Naive B cell (primary cell): ENCODE measurements around the gene PCDHGC4. TPM values are rescaled to one million over a fixed set of nuclear protein-coding genes. Genes with fewer than 3 reads are reported as not detected.

ENCODE experiments used
- ATAC-seq, 2 donors: fragments of 150-1000 bp; cut with Tn5 transposase; 2 replicates each; pipeline ENCODE4 v1.10.0; 2021; ENCODE audit warnings: low read depth in 2 of 2, mild to moderate bottlenecking in 2 of 2, moderate library complexity in 2 of 2
- DNase-seq: peaks from one replicate; pipeline ENCODE4 v3.0.0; 2022
- H3K27ac Mint-ChIP-seq, 6 donors: one replicate each; pipeline ENCODE4 v1.8.0; 2020 to 2022; ENCODE audit warnings: mild to moderate bottlenecking in 6 of 6, mixed read lengths in 6 of 6, moderate library complexity in 5 of 6, inconsistent platforms in 2 of 6
- H3K27me3 Mint-ChIP-seq, 3 donors: one replicate each; pipeline ENCODE4 v1.8.0; 2021 to 2022; ENCODE audit warnings: mixed read lengths in 3 of 3, mild to moderate bottlenecking in 1 of 3
- H3K36me3 Mint-ChIP-seq, 2 donors: one replicate each; pipeline ENCODE4 v1.8.0; 2020 to 2022; ENCODE audit warnings: mixed read lengths in 2 of 2, inconsistent platforms in 1 of 2, mild to moderate bottlenecking in 1 of 2
- H3K4me1 Mint-ChIP-seq, 3 donors: one replicate each; pipeline ENCODE4 v1.8.0; 2020 to 2022; ENCODE audit warnings: mixed read lengths in 3 of 3, inconsistent platforms in 1 of 3, mild to moderate bottlenecking in 1 of 3, moderate library complexity in 1 of 3
- H3K4me3 Mint-ChIP-seq, 8 donors: one replicate each; pipeline ENCODE4 v1.8.0; 2020 to 2022; ENCODE audit warnings: mild to moderate bottlenecking in 8 of 8, mixed read lengths in 8 of 8, moderate library complexity in 8 of 8, inconsistent platforms in 2 of 8
- H3K9me3 Mint-ChIP-seq, 7 donors: one replicate each; pipeline ENCODE4 v1.8.0; 2020 to 2022; ENCODE audit warnings: mixed read lengths in 7 of 7, mild to moderate bottlenecking in 5 of 7, inconsistent platforms in 2 of 7, moderate library complexity in 1 of 7
- polyA plus RNA-seq, 6 donors: library from polyadenylated mRNA; unstranded; fragments of 300-500 nt; fragmentation: Illumina TruSeq; gene quantifications; one replicate each; pipeline ENCODE4 v1.2.3, GENCODE V29; 2021; ENCODE audit warnings: low read depth in 6 of 6

PCDHGC4 gene
- polyA plus RNA-seq, 6 donors from 2014 or later, result not detected

GRCh38 chr5:141517312-141517711 is 32.5 kb downstream of the PCDHGC4 start:
- Mint-ChIP-seq H3K27me3 (no peaks in the 10 kb centered on the region), H3K27ac (no peak overlapping the region), H3K36me3 (peaks cover 34 to 36% of the 10 kb centered on the region in 2 donors), H3K4me3 (no peak overlapping the region), H3K4me1 (peaks cover 24 to 40% (median 38%) of the 10 kb centered on the region in 3 donors), H3K9me3 (no peaks in the 10 kb centered on the region)
- DNase-seq (no peak), ATAC-seq (no peak)

- Mint-ChIP-seq H3K27me3 (no peaks in the 10 kb centered on the region), H3K4me1 (peaks cover 17 to 37% (median 34%) of the 10 kb centered on the region in 3 donors), H3K27ac (peak overlapping the region in 1 of 6 donors; percentile 32), H3K36me3 (peaks cover 34 to 38% of the 10 kb centered on the region in 2 donors), H3K4me3 (peak overlapping the region in 1 of 8 donors; percentile 18), H3K9me3 (no peaks in the 10 kb centered on the region)
- ATAC-seq, result no peak
- DNase-seq, result no peak
Observed at GRCh38 chr5:141517880-141518617, 33.2 kb downstream of the PCDHGC4 start.

DNA sequence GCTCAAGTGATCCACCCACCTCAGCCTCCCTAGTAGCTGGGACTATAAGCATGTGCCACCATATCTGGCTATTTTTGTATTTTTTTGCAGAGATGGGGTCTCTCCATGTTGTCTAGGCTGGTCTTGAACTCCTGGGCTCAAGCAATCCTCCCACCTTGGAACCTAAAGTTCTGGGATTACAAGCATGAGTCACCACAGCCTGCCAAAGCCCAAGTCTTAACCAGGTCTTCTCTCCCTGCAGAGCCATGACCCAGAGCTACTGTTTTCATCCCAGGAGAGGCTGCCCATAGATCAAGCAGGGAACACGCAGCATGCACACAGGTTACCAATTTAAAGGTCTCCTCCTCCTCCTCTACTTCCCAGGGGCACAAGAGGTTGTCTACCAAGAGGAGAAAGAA is 33.8 kb downstream of the PCDHGC4 start:
- DNase-seq (no peak), ATAC-seq (no peak)
- Mint-ChIP-seq H3K4me3 (no peak overlapping the region), H3K27me3 (no peaks in the 10 kb centered on the region), H3K36me3 (peaks cover 34 to 38% of the 10 kb centered on the region in 2 donors), H3K9me3 (no peaks in the 10 kb centered on the region), H3K4me1 (peaks cover 13 to 34% (median 28%) of the 10 kb centered on the region in 3 donors), H3K27ac (peak overlapping the region in 2 of 6 donors; percentile 29 to 37)

- Mint-ChIP-seq H3K9me3 (no peaks in the 10 kb centered on the region), H3K4me3 (no peak overlapping the region), H3K27me3 (no peaks in the 10 kb centered on the region), H3K4me1 (peaks cover 8 to 25% (median 16%) of the 10 kb centered on the region in 3 donors), H3K36me3 (peaks cover 38 to 40% of the 10 kb centered on the region in 2 donors), H3K27ac (peak overlapping the region in 1 of 6 donors; percentile 90)
- no peak for ATAC-seq
- no peak for DNase-seq
Observed at GRCh38 chr5:141519605-141520565, 35.1 kb downstream of the PCDHGC4 start.

DNA sequence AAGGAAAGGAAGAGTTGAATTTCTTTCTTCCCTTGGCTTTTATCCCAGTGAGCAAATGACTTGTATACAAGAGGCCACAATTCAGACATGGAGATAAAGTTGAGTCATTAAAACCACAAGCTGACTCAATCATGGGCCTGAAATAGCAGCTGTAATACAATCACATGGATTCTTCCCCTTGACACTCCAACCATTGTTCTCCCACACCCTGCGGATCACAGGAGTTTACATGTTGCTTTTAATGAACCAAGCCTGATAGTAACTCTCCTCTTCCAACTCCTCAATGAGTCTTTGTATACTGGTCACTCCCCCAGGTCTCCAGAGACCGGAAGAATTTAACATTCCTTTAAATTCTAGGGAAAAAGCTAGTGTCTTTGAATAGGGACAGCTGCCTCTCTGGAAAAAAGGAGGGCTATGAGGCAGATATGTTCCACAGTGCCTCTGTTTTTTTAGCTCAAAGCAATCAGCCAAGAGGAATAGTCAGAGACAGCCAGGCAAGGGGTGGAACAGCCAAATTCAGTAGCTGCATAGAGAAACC is 36.5 kb downstream of the PCDHGC4 start:
- ATAC-seq, result no peak
- peaks cover 43 to 48% of the 10 kb centered on the region in 2 donors for H3K36me3 Mint-ChIP-seq
- peaks cover 2 to 18% (median 10%) of the 10 kb centered on the region in 3 donors for H3K4me1 Mint-ChIP-seq
- peak overlapping the region in 1 of 6 donors; percentile 35 for H3K27ac Mint-ChIP-seq
- H3K4me3 Mint-ChIP-seq, result no peak overlapping the region
- H3K27me3 Mint-ChIP-seq, result no peaks in the 10 kb centered on the region
- no peak for DNase-seq
- no peaks in the 10 kb centered on the region for H3K9me3 Mint-ChIP-seq

- peaks cover 0 to 16% (median 5%) of the 10 kb centered on the region in 3 donors for H3K4me1 Mint-ChIP-seq
- no peak for DNase-seq
- H3K36me3 Mint-ChIP-seq, result peaks cover 46 to 53% of the 10 kb centered on the region in 2 donors
Observed at GRCh38 chr5:141522301-141522700, 37.5 kb downstream of the PCDHGC4 start.

GRCh38 chr5:141523991-141524390 is 39.2 kb downstream of the PCDHGC4 start:
- Mint-ChIP-seq H3K27ac (no peak overlapping the region), H3K4me1 (peaks cover 0 to 16% (median 5%) of the 10 kb centered on the region in 3 donors), H3K4me3 (no peak overlapping the region), H3K9me3 (no peaks in the 10 kb centered on the region), H3K27me3 (no peaks in the 10 kb centered on the region), H3K36me3 (peaks cover 57 to 59% of the 10 kb centered on the region in 2 donors)
- ATAC-seq (no peak), DNase-seq (no peak)

More at GRCh38 chr5:141522301-141522700, 37.5 kb downstream of the PCDHGC4 start:
- no peak overlapping the region for H3K4me3 Mint-ChIP-seq
- peak overlapping the region in 3 of 6 donors; percentile 45 to 62 (median 50) for H3K27ac Mint-ChIP-seq
- H3K27me3 Mint-ChIP-seq, result no peaks in the 10 kb centered on the region
- H3K9me3 Mint-ChIP-seq, result no peaks in the 10 kb centered on the region
- peak in 1 of 2 donors; percentile 39 for ATAC-seq

DNA sequence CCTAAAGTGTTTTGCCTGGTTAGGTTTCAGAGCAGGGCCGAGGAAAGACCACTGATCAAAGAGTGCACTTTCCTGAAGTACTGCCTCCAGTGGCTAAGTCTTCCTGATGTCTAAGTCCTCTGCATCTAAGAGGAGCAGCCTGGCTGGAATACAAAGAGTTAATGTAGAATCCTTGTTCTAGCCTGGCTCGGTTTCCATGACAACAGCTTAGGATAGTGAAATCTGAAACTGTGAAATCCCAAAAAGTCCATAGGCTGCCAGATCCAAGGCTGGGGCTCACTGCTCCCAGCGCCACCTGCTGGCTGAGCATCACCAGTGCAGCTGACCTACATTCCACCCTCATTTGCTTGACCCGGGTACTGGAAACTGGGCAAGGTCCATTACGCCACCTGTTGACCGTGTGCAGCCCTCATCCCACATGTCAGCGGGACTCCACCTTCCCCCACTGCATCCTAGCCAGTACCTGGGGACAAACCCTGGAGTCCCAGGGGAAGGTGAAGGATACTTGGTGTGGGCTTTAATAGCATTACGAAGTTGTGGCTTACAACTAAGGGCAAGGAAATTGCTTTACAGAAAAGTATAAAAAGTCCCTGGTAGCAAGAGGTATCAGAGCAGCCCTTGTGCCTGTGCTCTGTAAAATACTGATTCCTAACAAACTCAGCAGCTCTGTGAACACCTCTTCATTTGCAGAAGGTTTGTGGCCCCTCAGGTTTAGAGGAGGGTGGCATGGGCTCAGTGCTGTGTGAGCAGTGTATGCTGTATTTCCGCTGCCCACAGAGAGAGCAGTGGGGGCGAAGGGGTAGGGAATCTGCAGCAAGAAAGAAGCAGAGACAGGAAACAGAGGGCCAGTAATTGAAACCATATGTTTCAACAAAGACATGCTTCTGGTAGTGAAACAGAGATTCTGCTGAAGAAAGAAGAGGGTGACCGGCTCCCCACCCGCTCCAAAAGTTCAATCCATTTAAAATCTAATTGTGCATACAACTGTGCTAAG is 40.1 kb downstream of the PCDHGC4 start:
- Mint-ChIP-seq H3K27ac (peak overlapping the region in 4 of 6 donors; percentile 36 to 93 (median 56)), H3K4me3 (peak overlapping the region in 1 of 8 donors; percentile 55), H3K9me3 (no peaks in the 10 kb centered on the region), H3K4me1 (peaks cover 0 to 16% (median 5%) of the 10 kb centered on the region in 3 donors), H3K36me3 (peaks cover 50 to 60% of the 10 kb centered on the region in 2 donors), H3K27me3 (no peaks in the 10 kb centered on the region)
- DNase-seq (peak; percentile 39), ATAC-seq (peak; percentile 60 to 70)

DNA sequence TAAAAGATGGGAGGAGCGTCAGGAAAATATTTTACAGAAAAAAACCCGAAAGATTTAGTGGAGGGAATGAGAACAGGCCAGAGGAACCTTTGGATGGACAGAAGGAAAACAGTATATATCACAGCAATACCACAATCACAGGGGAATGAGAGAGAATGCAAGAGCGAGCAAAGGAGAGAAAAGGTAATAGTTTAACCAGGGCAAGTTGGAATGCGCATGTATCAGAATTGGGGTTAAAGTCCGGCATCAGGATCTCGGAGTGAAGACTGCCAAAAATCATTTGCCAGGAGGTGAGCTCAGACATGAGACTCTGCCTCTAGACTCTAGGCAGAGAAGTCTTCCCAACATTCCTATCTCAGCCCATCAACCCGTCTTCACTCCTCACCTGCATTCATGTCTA is 40.8 kb downstream of the PCDHGC4 start:
- Mint-ChIP-seq H3K27ac (peak overlapping the region in 3 of 6 donors; percentile 8 to 72 (median 32)), H3K4me3 (peak overlapping the region in 1 of 8 donors; percentile 15), H3K27me3 (no peaks in the 10 kb centered on the region), H3K9me3 (no peaks in the 10 kb centered on the region), H3K4me1 (peaks cover 0 to 16% (median 5%) of the 10 kb centered on the region in 3 donors), H3K36me3 (peaks cover 50 to 53% of the 10 kb centered on the region in 2 donors)
- ATAC-seq (no peak), DNase-seq (no peak)

DNA sequence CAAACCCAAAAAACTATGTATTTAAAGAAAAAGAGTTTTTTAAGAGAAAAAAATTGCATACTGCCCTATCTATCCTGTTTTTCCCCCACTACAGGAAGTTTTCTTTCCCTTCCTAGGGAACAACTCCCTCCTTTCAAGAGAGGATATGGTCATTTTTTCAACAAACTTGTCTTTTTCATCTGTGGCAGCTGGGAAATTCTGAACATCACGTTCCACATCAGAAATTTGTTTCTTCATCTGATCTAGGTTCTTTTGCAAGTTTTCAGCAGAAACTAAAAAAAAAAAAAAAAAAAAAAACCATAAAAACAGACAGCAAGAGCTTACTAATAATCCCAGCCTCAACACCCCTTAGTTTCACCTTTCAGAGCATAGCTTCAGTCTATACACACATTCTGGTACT is 42.6 kb downstream of the PCDHGC4 start:
- Mint-ChIP-seq H3K4me1 (peaks cover 0 to 12% (median 0%) of the 10 kb centered on the region in 3 donors), H3K36me3 (peaks cover 38 to 42% of the 10 kb centered on the region in 2 donors), H3K27me3 (no peaks in the 10 kb centered on the region), H3K27ac (no peak overlapping the region), H3K4me3 (no peak overlapping the region), H3K9me3 (no peaks in the 10 kb centered on the region)
- DNase-seq (no peak), ATAC-seq (no peak)

GRCh38 chr5:141528291-141528984 is 43.6 kb downstream of the PCDHGC4 start:
- Mint-ChIP-seq H3K9me3 (no peaks in the 10 kb centered on the region), H3K4me1 (peaks cover 0 to 6% (median 0%) of the 10 kb centered on the region in 3 donors), H3K27ac (peak overlapping the region in 2 of 6 donors; percentile 39 to 50), H3K4me3 (no peak overlapping the region), H3K27me3 (no peaks in the 10 kb centered on the region), H3K36me3 (peaks cover 37 to 42% of the 10 kb centered on the region in 2 donors)
- DNase-seq, result no peak
- no peak for ATAC-seq

GRCh38 chr5:141529002-141529401 is 44.2 kb downstream of the PCDHGC4 start:
- Mint-ChIP-seq H3K4me1 (peaks cover 0 to 6% (median 0%) of the 10 kb centered on the region in 3 donors), H3K36me3 (peaks cover 37 to 42% of the 10 kb centered on the region in 2 donors), H3K9me3 (no peaks in the 10 kb centered on the region), H3K4me3 (no peak overlapping the region), H3K27ac (peak overlapping the region in 1 of 6 donors; percentile 24), H3K27me3 (no peaks in the 10 kb centered on the region)
- ATAC-seq (no peak), DNase-seq (no peak)
